Measurements from ENCODE around the gene MTHFD1L.

Gene MTHFD1L

DNA sequence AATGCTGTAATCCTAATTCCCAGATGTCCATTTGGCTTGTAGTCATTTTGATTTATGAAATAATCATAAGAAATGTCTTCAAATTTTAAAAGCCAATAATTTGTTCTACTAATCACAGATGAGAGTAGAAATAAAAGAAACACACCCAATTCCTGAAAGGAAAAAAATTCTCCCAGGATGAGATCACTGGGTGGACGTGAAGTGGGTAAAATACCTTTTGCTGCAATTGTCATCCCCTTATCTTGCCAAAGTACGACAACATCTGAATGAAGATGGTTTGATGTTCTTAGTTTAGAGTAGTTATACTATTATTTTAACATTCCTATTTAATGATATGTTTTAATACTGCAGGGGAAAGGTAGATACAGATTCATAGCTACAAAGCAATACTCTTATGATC is 33.7 kb downstream of the MTHFD1L start:
- no peak for DNase-seq

DNA sequence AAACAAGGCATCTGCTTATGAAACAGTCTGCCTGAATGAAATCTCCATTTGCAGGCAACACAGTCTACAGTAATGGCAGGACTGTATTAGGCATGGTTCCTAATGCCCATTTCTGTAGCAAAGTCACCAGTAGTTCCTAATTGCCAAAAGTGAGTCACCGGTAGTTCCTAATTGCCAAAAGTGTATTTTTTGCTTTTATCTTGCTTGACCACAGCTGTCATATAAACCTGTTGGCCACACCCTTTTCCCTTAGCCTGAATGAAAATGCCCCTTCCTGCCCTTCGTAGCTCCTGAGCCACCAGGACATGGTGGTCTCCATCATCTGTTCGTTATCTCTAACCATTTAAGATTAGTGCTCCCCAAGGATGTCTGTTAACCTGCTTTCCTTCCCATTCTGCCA is 34.5 kb downstream of the MTHFD1L start:
- no peak for DNase-seq

DNA sequence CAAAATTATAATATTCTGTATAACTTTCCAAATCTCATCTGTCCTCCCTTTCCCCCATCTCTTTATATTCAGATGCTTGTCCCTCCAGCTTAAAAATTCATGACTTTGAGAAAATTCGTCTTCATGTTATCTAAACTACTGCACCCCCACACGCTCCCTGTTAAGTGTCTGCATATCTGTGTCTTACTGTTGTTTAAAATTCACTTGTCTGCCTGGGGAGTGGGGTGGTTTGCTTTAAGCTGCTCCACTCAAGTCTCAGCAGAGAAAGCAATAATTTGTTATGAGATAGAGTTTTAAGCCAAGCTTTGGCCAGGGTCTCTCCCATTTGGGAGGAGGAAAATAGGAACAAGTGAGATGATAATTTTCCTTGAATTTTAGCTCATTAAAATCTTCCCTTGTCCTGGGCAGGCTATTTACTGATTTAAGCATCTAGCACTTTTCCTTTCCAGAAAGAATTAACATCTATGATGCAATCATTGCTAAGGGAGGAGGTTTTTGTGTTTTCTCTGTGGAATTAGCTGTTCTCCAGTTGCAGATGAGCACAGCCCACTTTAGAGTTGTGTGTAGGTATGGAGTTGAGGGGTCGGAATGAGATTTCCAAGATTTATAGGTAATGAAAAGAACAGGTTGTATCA is 36.8 kb downstream of the MTHFD1L start:
- DNase-seq = no peak

DNA sequence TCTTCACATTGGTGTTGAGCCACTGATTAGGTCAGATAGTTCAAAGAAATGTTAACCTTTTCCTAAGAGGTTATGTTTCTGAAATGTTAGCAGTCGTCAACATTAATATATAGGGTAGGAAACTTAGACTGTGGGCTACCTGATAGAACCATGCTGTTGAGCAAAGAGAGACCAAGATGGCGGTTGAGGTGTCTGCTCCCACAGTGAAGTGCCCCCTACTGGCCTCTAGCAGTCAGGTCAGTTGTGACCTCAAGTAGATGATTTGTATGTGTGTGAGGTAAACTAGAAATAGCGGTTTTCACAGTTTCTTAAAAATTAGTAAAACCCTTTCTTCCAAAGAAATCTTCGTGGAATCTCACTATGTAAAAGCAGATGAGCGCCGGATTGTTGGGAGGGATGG is 40.3 kb downstream of the MTHFD1L start:
- peak; percentile 11 for DNase-seq

DNA sequence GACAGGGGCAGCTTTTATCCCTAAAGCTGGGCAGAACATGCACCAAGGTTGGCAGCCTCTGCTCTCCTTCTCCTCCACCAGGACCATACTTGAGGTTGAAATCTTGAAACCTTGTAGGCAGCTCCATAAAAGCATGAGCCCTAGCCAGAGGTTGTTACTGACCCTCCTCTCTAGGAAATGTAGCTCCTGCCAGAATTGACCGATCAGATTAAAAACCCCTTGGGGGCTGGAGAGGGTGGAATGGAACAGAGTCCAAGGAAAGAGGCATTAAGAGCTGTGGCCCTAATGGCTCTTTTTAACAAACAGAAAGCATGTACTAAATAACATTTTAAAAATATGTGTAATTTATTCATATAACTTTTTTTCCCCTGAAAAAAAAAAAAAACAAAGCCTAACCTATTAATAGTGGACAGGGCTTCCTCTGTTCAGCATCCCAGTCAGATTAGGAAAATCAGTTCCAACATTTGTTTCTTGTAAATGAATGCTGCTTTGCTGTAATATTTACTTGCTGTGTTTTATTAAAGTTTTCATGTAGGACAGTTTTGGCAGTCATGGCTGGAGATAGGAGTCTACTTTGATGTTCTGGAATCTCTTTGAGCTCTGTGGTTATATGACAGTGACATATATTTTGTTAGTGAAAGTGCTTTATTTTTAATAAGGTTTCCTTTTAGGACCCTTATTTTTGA is 41.3 kb downstream of the MTHFD1L start:
- DNase-seq = no peak

DNA sequence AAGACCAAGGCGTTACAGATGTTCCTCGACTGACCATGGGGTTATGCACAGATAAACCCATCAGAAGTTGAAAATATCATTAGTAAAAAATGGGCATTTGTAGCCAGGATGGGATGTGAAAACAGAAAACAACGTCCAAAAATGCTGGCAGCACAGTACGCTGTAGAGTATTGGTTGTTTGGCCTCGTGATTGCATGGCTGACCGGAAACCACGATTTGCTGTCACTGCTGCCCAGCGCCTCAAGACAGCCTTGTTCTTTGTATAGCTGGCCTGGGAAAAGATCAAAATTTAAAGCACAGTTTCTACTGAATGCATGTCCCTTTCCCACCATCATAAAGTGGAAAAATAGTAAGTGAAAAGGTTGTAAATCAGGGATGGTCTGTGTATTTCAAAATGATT is 41.9 kb downstream of the MTHFD1L start:
- DNase-seq = no peak

DNA sequence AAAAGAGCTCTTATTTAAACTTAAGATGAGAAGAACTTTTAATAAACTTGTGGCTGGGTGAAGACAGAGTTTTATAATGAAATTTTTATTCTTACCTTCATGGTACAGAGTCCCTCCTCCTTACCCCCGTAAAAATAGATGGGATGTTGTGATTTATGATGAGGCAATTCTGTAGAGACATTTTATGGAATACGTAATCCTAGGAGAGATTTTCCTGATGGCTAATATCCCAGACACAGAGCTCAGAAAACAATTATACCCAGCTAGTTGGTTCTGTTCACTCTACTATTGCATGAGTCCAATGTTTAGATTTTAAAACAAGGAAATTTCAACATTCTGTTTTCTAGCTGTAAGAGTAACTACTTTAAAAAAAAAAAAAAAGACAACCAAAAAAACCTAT is 43.4 kb downstream of the MTHFD1L start:
- DNase-seq = no peak

DNA sequence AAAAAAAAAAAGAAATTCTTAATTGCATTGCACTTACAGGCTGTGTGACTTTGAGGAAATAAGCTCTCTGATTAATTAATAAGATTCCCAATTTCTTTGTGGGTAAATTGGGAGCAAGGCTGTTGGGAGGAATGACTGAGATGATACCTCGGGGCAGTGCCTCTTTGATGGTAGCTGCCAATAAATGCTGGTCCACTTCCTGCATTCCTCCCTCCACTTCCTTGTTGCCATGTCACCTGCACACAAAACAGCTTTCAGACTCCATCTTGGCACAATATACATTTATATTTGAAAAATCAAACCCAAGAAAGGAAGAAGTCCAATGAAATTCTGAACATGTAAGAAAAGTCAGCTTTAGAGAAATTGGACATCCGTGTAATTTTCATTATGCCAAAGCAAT is 45.1 kb downstream of the MTHFD1L start:
- no peak for DNase-seq

DNA sequence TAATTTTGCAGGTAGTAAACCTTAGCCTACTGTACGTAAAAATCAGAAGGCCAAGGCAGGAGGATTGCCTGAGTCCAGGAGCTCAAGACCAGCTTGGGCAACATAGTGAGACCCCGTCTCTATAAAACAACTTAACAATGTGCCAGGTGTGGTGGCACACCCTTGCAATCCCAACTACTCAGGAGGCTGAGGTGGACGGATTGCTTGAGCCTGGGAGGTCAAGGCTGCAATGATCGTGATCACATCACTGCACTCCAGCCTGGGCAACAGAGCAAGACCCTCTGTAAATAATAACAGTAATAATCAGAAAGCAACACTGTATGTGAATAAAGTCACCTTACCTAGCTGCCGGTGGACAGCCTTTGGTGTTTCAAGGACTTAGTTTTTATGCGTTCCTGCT is 48.9 kb downstream of the MTHFD1L start:
- no peak for DNase-seq

DNA sequence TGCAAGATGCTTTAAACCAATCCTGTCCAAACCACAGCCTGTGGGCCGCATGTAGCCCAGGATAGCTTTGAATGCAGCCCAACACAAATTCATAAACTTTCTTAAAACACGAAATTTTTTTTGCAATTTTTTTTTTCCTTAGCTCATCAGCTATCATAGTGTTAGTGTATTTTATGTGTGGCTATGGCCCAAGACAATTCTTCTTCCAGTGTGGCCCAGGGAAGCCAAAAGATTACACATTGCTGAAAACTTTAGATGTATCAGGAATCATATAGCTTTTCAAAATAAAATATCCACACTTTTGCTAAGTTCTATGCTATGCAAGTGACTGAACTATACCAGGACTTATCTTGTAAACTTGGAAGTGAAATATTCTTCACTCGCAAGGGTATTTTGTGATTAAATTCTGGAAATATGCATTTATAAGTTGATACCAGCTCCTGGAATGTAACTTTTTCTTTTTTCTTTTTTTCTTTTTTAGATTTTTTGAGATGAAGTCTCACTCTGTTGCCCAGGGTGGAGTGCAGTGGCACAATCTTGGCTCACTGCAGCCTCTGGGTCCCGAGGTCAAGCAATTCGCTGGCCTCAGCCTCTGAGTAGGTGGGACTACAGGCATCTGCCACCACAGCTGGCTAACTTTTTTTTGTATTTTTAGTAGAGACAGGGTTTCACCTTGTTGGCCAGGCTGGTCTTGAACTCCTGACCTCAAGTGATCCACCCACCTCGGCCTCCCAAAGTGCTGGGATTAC is 49.8 kb downstream of the MTHFD1L start:
- DNase-seq = no peak

DNA sequence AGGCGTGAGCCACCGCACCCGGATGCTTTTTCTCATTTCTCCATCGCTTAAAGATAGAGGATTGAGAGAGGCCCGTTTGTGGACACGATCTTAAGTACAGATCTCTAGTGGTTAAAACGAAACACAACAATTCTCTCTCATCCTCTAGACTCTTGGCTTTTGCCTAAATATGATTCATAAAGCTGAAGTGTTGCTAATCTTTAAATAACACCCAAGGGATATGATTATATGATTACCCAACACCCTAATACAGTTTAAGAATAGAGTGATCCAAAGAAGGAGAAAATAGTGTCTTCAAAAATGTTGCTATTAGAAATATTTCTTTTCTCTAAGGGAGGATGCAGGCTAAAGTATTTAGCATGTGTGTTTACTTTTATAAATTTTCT is 50.4 kb downstream of the MTHFD1L start:
- no peak for DNase-seq

DNA sequence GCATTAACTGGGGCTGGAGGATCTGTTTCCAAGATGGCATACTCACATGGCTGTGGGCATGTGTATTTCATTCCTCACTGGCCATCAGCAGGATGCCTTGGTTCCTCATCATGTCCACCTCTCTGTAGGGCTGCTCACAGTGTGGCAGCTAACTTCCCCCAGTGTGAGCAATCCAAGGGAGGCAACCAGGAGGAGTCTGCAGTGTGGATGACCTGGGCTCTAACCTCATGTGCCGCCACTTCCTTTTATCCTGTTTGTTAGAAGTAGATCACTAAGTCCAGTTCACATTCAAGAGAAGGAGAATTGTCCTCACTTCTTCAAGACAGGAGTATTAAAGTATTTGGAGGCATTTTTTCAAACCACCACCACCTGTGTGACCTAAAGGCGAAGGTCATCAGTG is 54.4 kb downstream of the MTHFD1L start:
- DNase-seq = no peak

DNA sequence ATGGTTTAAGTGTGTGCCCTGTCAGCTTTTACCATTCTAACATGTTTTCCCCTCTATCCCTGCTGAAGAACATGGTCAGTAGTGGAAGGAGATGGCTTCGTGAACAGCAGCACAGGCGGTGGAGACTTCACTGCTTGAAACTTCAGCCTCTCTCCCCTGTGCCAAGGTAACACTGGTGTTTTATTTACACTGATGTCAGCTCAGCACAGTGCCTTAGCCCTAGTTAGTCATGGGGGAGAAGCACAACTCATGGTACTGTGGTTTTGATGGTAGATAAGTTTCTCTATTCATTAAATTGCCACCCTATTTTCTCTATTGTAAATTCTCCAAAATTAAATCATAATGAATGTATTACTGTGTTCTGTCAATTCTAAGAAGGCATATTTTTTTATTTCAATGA is 56.6 kb downstream of the MTHFD1L start:
- DNase-seq = no peak

DNA sequence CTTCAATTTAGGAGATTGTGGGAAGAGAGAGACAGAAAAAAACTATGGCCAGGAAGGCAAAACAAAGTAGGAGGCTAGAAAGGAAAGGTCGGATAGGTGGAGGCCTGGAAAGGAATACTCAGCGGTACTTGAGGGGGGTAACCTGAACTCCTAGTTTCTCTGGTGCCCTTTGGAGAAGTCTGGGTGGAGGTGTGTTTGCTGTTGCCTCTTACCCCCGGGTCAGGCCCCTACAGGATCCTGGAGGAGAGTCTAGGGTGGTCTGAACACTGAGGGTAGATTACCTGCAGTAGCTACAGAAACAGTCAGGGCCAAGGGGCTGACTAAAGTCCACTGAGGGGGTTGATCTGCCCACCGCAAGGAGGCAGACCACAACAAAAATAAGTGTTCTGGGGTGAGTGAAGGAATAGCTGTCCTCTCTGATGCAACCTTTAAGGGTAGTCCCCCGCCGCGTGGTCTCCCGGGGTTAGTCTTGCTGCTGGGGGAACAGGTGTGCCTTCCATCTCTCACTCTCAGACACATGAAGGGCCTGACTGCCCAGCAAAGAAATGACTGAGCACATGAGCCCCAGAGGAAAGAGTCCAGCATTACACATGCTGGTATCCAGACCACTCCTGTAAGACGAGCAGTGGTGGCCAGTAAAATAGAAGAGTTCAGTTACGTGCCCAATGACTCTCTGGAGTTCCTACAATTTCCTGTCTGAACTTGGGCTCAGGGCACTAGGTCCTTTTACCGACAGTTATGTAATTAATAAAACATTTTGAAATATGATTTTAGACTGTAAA is 59.5 kb downstream of the MTHFD1L start:
- no peak for DNase-seq

DNA sequence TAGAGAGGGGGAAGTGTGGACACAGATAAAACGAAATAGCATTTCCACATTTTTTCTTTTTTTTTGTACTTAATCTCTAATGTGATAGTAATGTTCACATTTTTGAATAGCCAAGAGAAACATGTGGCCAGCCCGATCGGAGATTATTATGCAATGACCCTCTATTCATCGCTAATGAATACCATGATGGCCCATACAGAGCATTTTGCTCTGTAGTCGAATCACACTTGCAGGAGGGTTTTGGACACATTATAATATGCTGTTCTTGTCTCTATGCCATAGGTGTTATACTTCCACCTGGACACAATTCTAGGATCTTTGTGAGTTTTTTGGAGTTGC is 60.1 kb downstream of the MTHFD1L start:
- no peak for DNase-seq

DNA sequence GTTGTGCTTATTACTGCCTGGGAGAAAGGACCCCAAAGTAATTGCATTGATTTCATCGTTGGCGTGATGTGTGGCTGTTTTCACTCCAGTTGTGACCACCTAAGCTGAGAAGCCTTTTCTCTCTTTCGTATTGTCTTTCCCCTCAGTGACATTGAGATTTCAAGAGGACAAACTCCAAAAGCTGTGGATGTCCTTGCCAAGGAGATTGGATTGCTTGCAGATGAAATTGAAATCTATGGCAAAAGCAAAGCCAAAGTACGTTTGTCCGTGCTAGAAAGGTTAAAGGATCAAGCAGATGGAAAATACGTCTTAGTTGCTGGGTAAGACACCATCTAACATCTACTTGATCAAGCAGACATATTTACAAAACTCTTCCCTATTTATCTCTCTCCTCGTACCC is 60.5 kb downstream of the MTHFD1L start:
- DNase-seq = no peak

DNA sequence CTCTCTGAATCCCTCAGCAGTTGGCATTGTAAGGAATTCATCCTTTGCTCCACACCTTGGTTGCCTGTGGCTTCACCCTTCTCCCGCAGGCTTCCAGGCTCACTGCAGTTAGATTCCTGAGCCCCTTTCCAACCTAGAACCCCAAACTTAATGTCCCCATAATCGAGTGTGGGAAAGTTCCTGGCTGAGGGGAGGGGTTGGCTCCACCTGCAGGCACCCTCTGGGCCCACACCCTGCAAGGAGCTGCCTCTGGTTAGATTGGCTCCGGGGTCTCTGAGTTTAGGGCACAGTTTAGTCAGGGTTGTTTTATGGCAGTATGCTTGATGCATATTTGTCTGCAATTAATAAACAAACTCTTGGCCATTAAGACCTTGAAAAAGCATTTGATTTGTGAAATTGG is 63.4 kb downstream of the MTHFD1L start:
- DNase-seq = no peak

DNA sequence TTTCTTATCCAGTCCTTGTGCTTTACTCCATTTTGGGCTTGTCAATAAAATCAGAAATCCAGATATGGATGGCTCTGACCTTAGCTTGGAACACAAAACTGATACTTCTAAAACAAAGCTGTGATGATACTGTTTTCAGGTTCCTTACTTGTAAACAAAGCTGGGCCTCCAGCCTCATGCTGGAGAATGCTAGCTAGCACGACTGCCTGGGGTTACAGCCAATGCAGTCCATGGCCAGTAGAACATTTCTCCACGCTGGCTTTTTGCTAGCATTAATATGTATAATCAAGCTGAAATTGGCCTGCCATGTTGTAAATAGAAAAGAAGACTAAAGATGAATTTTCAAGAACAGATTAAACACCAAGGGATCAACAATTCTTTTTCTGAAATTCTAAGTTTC is 63.9 kb downstream of the MTHFD1L start:
- DNase-seq = no peak

DNA sequence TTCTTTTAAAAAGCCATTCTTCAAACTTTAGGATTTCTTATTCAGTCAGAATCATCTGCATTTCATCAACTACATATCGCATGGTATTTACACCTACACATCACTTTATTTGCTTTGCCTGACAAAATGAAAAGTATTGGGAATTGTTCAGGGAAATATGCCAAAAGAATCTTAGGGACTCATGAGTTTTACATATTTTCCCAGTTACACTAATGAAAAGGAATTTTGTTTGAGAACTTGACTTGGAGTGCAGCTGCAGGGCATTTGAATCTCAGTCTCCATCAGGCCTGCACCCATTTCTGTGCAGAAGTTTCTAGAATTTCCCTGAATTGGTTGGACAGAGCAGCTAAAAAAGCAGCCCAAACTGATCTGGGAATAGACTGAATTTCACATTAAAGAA is 65.3 kb downstream of the MTHFD1L start:
- no peak for DNase-seq

DNA sequence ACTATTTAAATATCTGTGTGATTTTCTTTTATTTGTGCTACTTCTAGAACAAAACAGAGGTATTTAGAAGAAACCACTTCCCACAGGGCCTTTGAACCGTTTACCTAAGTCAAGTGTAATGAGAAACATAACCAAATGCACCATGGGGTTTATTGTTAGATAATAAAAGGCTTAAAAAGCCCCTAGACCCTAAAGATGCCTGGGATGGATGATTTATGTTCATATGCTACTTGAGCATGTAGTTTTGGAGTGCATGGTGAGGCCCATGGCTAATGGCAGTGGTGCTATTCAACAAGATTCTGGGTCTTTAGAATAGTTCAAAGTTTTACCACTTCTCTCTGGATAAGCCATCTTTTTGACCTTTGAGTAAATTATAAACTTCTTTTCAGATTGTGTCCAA is 65.9 kb downstream of the MTHFD1L start:
- DNase-seq = no peak

DNA sequence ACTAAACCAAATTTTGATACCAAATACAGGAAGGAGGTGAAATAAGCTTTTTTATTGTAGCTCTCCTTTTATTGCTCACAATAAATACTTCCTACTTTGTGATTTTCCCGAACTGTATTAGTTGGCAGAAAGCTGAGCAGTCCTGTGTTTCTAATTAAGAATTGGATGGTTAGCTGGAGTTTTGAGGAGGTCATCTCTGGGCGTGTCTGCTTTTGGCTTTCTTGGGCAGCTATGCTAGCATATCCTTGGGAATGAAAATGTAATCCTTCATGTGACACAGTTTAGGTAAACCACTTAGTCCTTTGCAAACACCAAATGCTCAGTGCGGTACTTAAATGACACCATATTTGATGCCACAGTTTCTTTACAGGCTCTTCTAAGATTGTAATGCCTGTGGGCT is 67.5 kb downstream of the MTHFD1L start:
- no peak for DNase-seq

DNA sequence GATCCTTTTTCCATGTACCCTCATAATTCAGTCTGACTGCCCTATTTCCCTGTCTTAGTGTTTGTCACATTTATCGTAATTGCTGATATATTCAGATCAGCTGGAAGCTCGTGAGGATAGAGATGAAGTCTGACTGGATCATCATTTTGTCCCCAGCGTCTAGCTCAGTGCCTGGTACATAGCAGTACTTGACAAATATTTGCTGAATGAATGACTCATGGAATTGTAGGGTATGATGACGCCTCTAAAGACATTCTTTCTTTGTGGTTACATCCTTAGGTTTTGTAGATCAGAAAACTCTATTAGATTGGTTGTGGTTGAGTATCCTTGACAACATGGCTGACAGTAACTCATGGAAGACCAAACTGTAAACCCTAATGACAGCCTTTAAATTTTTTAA is 68.9 kb downstream of the MTHFD1L start:
- no peak for DNase-seq

DNA sequence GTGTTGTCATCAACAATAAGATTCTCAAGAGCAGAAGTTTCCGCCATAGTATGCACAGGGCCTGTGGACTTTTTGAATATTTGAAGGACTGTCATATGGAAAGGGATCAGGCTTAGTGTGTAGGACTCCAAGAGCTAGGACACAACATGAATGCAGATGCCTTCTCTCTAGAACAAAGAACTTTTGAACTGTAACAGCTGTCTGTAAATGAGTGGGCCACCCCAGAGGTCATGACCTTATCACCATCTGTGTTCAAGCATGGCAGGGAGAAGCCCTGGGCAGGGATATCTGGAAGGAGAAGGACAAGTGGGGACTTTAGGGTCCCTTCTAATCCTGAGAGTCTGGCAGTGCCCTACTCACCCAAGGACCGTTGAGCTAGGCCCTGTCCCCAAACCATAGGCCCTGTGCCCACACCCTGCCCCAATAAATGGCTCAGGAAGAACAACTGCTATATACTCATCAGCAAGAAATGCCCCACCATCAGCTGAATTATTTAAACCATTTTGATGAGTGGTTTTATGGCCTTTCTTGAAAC is 70.6 kb downstream of the MTHFD1L start:
- DNase-seq = no peak
